Sigmoid colon (tissue), 7 donors: Measurements from ENCODE around the gene KEL. TPM values are rescaled to one million over a fixed set of nuclear protein-coding genes. Genes with fewer than 3 reads are reported as not detected.

ENCODE experiments used
- DNase-seq: peaks from one replicate; pipeline ENCODE4 v3.0.0-alpha.2; 2019
- H3K27ac ChIP-seq, 4 donors: fragments of 200-600 bp; sonication (generic); one replicate each; pipeline ENCODE4 v1.5.1; 2016 to 2019; ENCODE audit warnings: mild to moderate bottlenecking in 1 of 4
- H3K27me3 ChIP-seq, 3 donors: fragments of 200-600 bp; sonication (generic); one replicate each; pipeline ENCODE4 v1.5.1; 2019; ENCODE audit warnings: mild to moderate bottlenecking in 1 of 3
- H3K36me3 ChIP-seq, 4 donors: fragments of 200-600 bp; sonication (generic); one replicate each; pipeline ENCODE4 v1.5.1; 2016 to 2019
- H3K4me1 ChIP-seq, 4 donors: fragments of 200-600 bp; sonication (generic); one replicate each; pipeline ENCODE4 v1.5.1; 2017 to 2019
- H3K4me3 ChIP-seq, 4 donors: fragments of 200-600 bp; sonication (generic); one replicate each; pipeline ENCODE4 v1.5.1; 2017 to 2019; ENCODE audit warnings: mild to moderate bottlenecking in 2 of 4, moderate library complexity in 1 of 4
- H3K9me3 ChIP-seq, 4 donors: fragments of 200-600 bp in 3 of 4; sonication (generic) in 3 of 4; one replicate each; pipeline versions ENCODE4 v1.5.1 to v1.6.1; 2013 to 2019
- CTCF ChIP-seq, 4 experiments: fragments of 450-650 bp in 3 of 4; fragments of 200-600 bp in 1 of 4; IDR thresholded peaks; one replicate each; pipeline ENCODE4 v1.5.1; 2016 to 2019; ENCODE audit warnings: antibody characterized with exemption in 4 of 4, mild to moderate bottlenecking in 3 of 4, moderate library complexity in 2 of 4
- EP300 ChIP-seq, 4 donors: sonication (generic); formaldehyde crosslinking; IDR thresholded peaks; one replicate each; pipeline ENCODE4 v1.6.1; 2017; ENCODE audit warnings: antibody characterized with exemption in 4 of 4
- POLR2A ChIP-seq, 2 donors: fragments of 450-650 bp; IDR thresholded peaks; one replicate each; pipeline ENCODE4 v1.6.1; 2016; ENCODE audit warnings: antibody characterized with exemption in 2 of 2, mild to moderate bottlenecking in 2 of 2, moderate library complexity in 2 of 2
- POLR2AphosphoS5 ChIP-seq, 4 donors: sonication (generic); formaldehyde crosslinking; IDR thresholded peaks; one replicate each; pipeline ENCODE4 v1.6.1; 2017; ENCODE audit warnings: antibody characterized with exemption in 4 of 4
- WGBS, 2 donors: extraction: QIAGEN DNeasy Blood & Tissue Kit; methylation state at CpG; one replicate each; pipeline ENCODE4 v1.1.7; 2013; 5-methylcytosine and 5-hydroxymethylcytosine counted together
- intact Hi-C: fragments of 100-400 bp; cut with DNase I; formaldehyde crosslinking; loops from one replicate; pipeline ENCODE4 v1.15.1; 2023
- polyA plus RNA-seq, 3 donors: library from polyadenylated mRNA; stranded (reverse); fragments of 200-250 nt; gene quantifications; one replicate each; pipeline ENCODE4 v1.2.3, GENCODE V29; 2013
- total RNA-seq, 4 donors: library from RNA; depleted of rRNA; stranded (reverse); fragments of >200 nt; gene quantifications; one replicate each; pipeline ENCODE4 v1.1.0, GENCODE V29; 2016
- donor health status: healthy with polysubstance abuse.
- donor health status: Bipolar disorder and iron deficiency.
- donor health status: healthy.

The KEL gene
- total and polyA plus RNA-seq, 7 donors, result 0.28 to 0.69 TPM; not detected in 5

GRCh38 chr7:142962991-142963390 is 828 bp upstream of the KEL start:
- Histone ChIP-seq H3K4me3 (no peak overlapping the region), H3K27me3 (no peaks in the 10 kb centered on the region), H3K4me1 (no peaks in the 10 kb centered on the region), H3K36me3 (no peaks in the 10 kb centered on the region), H3K27ac (no peak overlapping the region), H3K9me3 (no peaks in the 10 kb centered on the region)
- TF ChIP-seq POLR2A (IDR thresholded peaks at IDR 0.05), result no peak
- TF ChIP-seq EP300 (IDR thresholded peaks at IDR 0.05), result no peak
- TF ChIP-seq CTCF (IDR thresholded peaks at IDR 0.05), result no peak
- TF ChIP-seq POLR2AphosphoS5 (IDR thresholded peaks at IDR 0.05), result no peak
- WGBS, 2 donors, result 48 to 62% methylated on average over 1 of the region's 1 CpG
- intact Hi-C loops, result no loop called here
- no peak for DNase-seq

GRCh38 chr7:142961595-142961972 is 579 bp downstream of the KEL start:
- H3K4me3 ChIP-seq, result no peak overlapping the region
- no peaks in the 10 kb centered on the region for H3K36me3 ChIP-seq
- TF ChIP-seq POLR2A (IDR thresholded peaks at IDR 0.05) (no peak), CTCF (IDR thresholded peaks at IDR 0.05) (no peak), EP300 (IDR thresholded peaks at IDR 0.05) (no peak), POLR2AphosphoS5 (IDR thresholded peaks at IDR 0.05) (no peak)
- no peaks in the 10 kb centered on the region for H3K9me3 ChIP-seq
- intact Hi-C loops, result no loop called here
- 85 to 87% methylated on average over 4 of the region's 4 CpGs for WGBS, 2 donors
- H3K27me3 ChIP-seq, result no peaks in the 10 kb centered on the region
- no peaks in the 10 kb centered on the region for H3K4me1 ChIP-seq
- no peak overlapping the region for H3K27ac ChIP-seq
- DNase-seq, result no peak

- intact Hi-C loops, result no loop called here
- Histone ChIP-seq H3K4me3 (no peak overlapping the region), H3K27ac (no peak overlapping the region), H3K4me1 (no peaks in the 10 kb centered on the region), H3K27me3 (no peaks in the 10 kb centered on the region), H3K36me3 (no peaks in the 10 kb centered on the region), H3K9me3 (no peaks in the 10 kb centered on the region)
- no peak for DNase-seq
- TF ChIP-seq CTCF (IDR thresholded peaks at IDR 0.05) (no peak), EP300 (IDR thresholded peaks at IDR 0.05) (no peak), POLR2AphosphoS5 (IDR thresholded peaks at IDR 0.05) (no peak), POLR2A (IDR thresholded peaks at IDR 0.05) (no peak)
- 76 to 88% methylated on average over 5 of the region's 5 CpGs for WGBS, 2 donors
Measured at GRCh38 chr7:142960955-142961512, 1.1 kb downstream of the KEL start.

- Histone ChIP-seq H3K4me1 (no peaks in the 10 kb centered on the region), H3K36me3 (no peaks in the 10 kb centered on the region), H3K27me3 (no peaks in the 10 kb centered on the region), H3K4me3 (no peak overlapping the region), H3K27ac (no peak overlapping the region), H3K9me3 (no peaks in the 10 kb centered on the region)
- DNase-seq, result no peak
- TF ChIP-seq CTCF (IDR thresholded peaks at IDR 0.05) (no peak), POLR2AphosphoS5 (IDR thresholded peaks at IDR 0.05) (no peak)
- intact Hi-C loops, result no loop called here
Measured at GRCh38 chr7:142959202-142959601, 3.0 kb downstream of the KEL start.

- H3K9me3 ChIP-seq, result no peaks in the 10 kb centered on the region
- intact Hi-C loops, result no loop called here
- H3K4me3 ChIP-seq, result no peak overlapping the region
- no peaks in the 10 kb centered on the region for H3K4me1 ChIP-seq
- no peak overlapping the region for H3K27ac ChIP-seq
- no peak for DNase-seq
- H3K27me3 ChIP-seq, result no peaks in the 10 kb centered on the region
- H3K36me3 ChIP-seq, result no peaks in the 10 kb centered on the region
- TF ChIP-seq EP300 (IDR thresholded peaks at IDR 0.05), result no peak
- no peak for TF ChIP-seq CTCF (IDR thresholded peaks at IDR 0.05)
- TF ChIP-seq POLR2A (IDR thresholded peaks at IDR 0.05), result no peak
- TF ChIP-seq POLR2AphosphoS5 (IDR thresholded peaks at IDR 0.05), result no peak
- 68 to 81% methylated on average over 8 of the region's 8 CpGs for WGBS, 2 donors
Measured at GRCh38 chr7:142957723-142958122, 4.4 kb downstream of the KEL start.
